ENCODE data around the gene SLC5A11. TPM values are rescaled to one million over a fixed set of nuclear protein-coding genes. Genes with fewer than 3 reads are reported as not detected.

Gene SLC5A11
- total RNA-seq, 1 experiment from 2014 or later = 0.47 TPM

DNA sequence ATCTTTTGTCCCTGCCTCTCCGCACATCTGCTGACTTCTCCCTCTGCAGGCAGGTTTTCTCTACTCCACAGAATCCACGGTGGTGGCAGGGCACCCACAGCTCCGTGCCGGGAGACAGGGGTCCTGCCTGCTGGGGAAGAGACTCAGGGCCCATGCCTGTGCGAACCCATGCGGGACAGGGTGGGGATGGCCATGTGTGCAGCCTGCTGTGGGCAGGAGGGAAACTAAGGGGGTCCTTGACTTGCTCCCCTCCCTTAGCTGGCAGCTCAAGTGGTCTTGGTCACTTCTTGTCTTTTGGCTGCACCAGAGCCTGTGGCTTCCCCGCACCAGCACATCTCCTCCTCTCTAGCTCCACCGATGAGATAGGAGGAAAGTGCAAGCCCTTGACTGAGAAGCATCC, 69.8 kb downstream of the SLC5A11 start:
- Histone ChIP-seq H3K79me2 (ENCODE audit: insufficient read depth, low read length) (no peaks in the 10 kb centered on the region), H3K27me3 (ENCODE audit: insufficient read depth, low read length) (no peaks in the 10 kb centered on the region), H3K4me1 (ENCODE audit: control insufficient read depth in 1 of 2, insufficient read depth in 2 of 2, low read length in 2 of 2) (no peaks in the 10 kb centered on the region), H3K4me3 (replicated peaks in 1 of 2; ENCODE audit: low read depth in 1 of 2, low read length in 2 of 2) (no peak overlapping the region), H3K36me3 (ENCODE audit: control insufficient read depth in 1 of 2, insufficient read depth in 2 of 2, low read length in 2 of 2) (no peaks in the 10 kb centered on the region), H3K9me2 (ENCODE audit: insufficient read depth) (no peaks in the 10 kb centered on the region), H3K9ac (ENCODE audit: low read length) (no peak overlapping the region), H2AFZ (ENCODE audit: low read depth, low read length, poor library complexity, severe bottlenecking) (no peak overlapping the region), H3K4me2 (ENCODE audit: low read length) (no peak overlapping the region), H3K9me3 (ENCODE audit: control insufficient read depth in 1 of 2, insufficient read depth in 1 of 2, low read depth in 1 of 2, low read length in 2 of 2) (no peaks in the 10 kb centered on the region), H4K20me1 (ENCODE audit: insufficient read depth) (no peaks in the 10 kb centered on the region), H3K27ac (ENCODE audit: low read depth, low read length) (no peak overlapping the region)
- intact Hi-C loops (cut with micrococcal nuclease) = no loop called here
- POLR2A ChIA-PET = no interaction called here
- CTCF ChIA-PET = interaction anchor here (1.7 kb wide), 1 partner anchor 9 kb away, joined by 5 read pairs; no protein-coding TSS in a partner anchor
- BruUV-seq (replicated peaks) = no TSS peak
- ATAC-seq = no peak
- RAD21 ChIA-PET (ENCODE audit: low non-redundant PET in 1 of 2, low total read pairs in 2 of 2, uncharacterized antibody in 2 of 2, unreplicated experiment in 2 of 2) = no interaction called here
- TF ChIP-seq, protein P1, sequence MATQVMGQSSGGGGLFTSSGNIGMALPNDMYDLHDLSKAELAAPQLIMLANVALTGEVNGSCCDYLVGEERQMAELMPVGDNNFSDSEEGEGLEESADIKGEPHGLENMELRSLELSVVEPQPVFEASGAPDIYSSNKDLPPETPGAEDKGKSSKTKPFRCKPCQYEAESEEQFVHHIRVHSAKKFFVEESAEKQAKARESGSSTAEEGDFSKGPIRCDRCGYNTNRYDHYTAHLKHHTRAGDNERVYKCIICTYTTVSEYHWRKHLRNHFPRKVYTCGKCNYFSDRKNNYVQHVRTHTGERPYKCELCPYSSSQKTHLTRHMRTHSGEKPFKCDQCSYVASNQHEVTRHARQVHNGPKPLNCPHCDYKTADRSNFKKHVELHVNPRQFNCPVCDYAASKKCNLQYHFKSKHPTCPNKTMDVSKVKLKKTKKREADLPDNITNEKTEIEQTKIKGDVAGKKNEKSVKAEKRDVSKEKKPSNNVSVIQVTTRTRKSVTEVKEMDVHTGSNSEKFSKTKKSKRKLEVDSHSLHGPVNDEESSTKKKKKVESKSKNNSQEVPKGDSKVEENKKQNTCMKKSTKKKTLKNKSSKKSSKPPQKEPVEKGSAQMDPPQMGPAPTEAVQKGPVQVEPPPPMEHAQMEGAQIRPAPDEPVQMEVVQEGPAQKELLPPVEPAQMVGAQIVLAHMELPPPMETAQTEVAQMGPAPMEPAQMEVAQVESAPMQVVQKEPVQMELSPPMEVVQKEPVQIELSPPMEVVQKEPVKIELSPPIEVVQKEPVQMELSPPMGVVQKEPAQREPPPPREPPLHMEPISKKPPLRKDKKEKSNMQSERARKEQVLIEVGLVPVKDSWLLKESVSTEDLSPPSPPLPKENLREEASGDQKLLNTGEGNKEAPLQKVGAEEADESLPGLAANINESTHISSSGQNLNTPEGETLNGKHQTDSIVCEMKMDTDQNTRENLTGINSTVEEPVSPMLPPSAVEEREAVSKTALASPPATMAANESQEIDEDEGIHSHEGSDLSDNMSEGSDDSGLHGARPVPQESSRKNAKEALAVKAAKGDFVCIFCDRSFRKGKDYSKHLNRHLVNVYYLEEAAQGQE (IDR thresholded peaks at IDR 0.05; ENCODE audit: low read depth) = no peak
- TF ChIP-seq SRF (IDR thresholded peaks at IDR 0.05; ENCODE audit: low read depth) (no peak), ZFX (IDR thresholded peaks at IDR 0.05) (no peak), POLR2A (IDR thresholded peaks at IDR 0.05; ENCODE audit: borderline replicate concordance, extremely low read depth, insufficient read depth, insufficient read length) (no peak)
- no peak for DNase-seq (ENCODE audit: low read depth, low spot score)

DNA sequence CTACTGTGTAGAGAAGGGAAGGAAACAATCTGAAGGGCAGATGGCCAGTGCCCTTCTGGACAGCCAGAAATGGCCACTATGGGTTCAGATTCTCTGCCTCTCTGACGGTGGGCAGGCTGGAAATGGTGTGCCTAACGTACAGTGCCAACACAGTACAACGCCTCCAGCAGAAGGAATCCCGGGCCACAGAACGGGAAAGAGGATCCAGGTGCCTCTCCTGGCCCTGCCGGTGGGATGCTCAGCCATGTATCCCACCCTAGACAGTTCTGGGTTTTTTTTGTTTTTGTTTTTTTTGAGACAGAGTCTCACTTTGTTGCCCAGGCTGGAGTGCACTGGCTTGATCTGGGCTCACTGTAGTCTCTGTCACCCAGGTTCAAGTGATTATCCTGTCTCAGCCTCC, 71.5 kb downstream of the SLC5A11 start:
- ATAC-seq = no peak
- Histone ChIP-seq H3K4me3 (replicated peaks in 1 of 2; ENCODE audit: low read depth in 1 of 2, low read length in 2 of 2) (no peak overlapping the region), H2AFZ (ENCODE audit: low read depth, low read length, poor library complexity, severe bottlenecking) (no peak overlapping the region), H3K9ac (ENCODE audit: low read length) (no peak overlapping the region), H3K27me3 (ENCODE audit: insufficient read depth, low read length) (no peaks in the 10 kb centered on the region), H3K9me3 (ENCODE audit: control insufficient read depth in 1 of 2, insufficient read depth in 1 of 2, low read depth in 1 of 2, low read length in 2 of 2) (no peaks in the 10 kb centered on the region), H3K27ac (ENCODE audit: low read depth, low read length) (no peak overlapping the region), H3K4me1 (ENCODE audit: control insufficient read depth in 1 of 2, insufficient read depth in 2 of 2, low read length in 2 of 2) (no peaks in the 10 kb centered on the region), H4K20me1 (ENCODE audit: insufficient read depth) (no peaks in the 10 kb centered on the region), H3K36me3 (ENCODE audit: control insufficient read depth in 1 of 2, insufficient read depth in 2 of 2, low read length in 2 of 2) (no peaks in the 10 kb centered on the region; a peak in 1 of 4 replicates), H3K9me2 (ENCODE audit: insufficient read depth) (no peaks in the 10 kb centered on the region), H3K4me2 (ENCODE audit: low read length) (no peak overlapping the region), H3K79me2 (ENCODE audit: insufficient read depth, low read length) (no peaks in the 10 kb centered on the region)
- ChIA-PET POLR2A (no interaction called here), RAD21 (ENCODE audit: low non-redundant PET in 1 of 2, low total read pairs in 2 of 2, uncharacterized antibody in 2 of 2, unreplicated experiment in 2 of 2) (no interaction called here), CTCF (no interaction called here)
- intact Hi-C loops (cut with micrococcal nuclease) = no loop called here
- BruUV-seq (replicated peaks) = no TSS peak
- DNase-seq (ENCODE audit: low read depth, low spot score) = no peak
- TF ChIP-seq SP1 (IDR thresholded peaks at IDR 0.05; ENCODE audit: low read depth) = no peak
- TF ChIP-seq SRF (IDR thresholded peaks at IDR 0.05; ENCODE audit: low read depth) = no peak
- no peak for TF ChIP-seq YY1 (IDR thresholded peaks at IDR 0.05; ENCODE audit: extremely low read depth, insufficient replicate concordance, low read depth, low read length)
- no peak for TF ChIP-seq CTCF (IDR thresholded peaks at IDR 0.05 in 2 of 3, conservative IDR thresholded peaks at IDR 0.05 in 1 of 3; ENCODE audit: borderline replicate concordance in 1 of 3, insufficient read depth in 1 of 3, low read depth in 2 of 3, low read length in 2 of 3)
- no peak for TF ChIP-seq JUND (IDR thresholded peaks at IDR 0.05)
- TF ChIP-seq, protein P2, sequence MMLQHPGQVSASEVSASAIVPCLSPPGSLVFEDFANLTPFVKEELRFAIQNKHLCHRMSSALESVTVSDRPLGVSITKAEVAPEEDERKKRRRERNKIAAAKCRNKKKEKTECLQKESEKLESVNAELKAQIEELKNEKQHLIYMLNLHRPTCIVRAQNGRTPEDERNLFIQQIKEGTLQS (IDR thresholded peaks at IDR 0.05) = no peak
- no peak for TF ChIP-seq ZNF274 (IDR thresholded peaks at IDR 0.05; ENCODE audit: low read depth, low read length)
- no peak for TF ChIP-seq TCF7L2 (IDR thresholded peaks at IDR 0.05; ENCODE audit: borderline replicate concordance, extremely low read depth, insufficient read depth, insufficient read length)
- no peak for TF ChIP-seq SIN3A (IDR thresholded peaks at IDR 0.05; ENCODE audit: low read depth)
- no peak for TF ChIP-seq FOSL1 (IDR thresholded peaks at IDR 0.05; ENCODE audit: low read depth)
- TF ChIP-seq CEBPB (IDR thresholded peaks at IDR 0.05; ENCODE audit: low read depth) = no peak
- TF ChIP-seq POLR2AphosphoS5 (IDR thresholded peaks at IDR 0.05; ENCODE audit: low read depth, low read length) = no peak
- TF ChIP-seq EGR1 (IDR thresholded peaks at IDR 0.05; ENCODE audit: low read depth) = no peak
- no peak for TF ChIP-seq MAX (IDR thresholded peaks at IDR 0.05)
- no peak for TF ChIP-seq ZFX (IDR thresholded peaks at IDR 0.05)

Data from HCT116 (cell line).